Cerebellar cortex (tissue), 1 donor: ENCODE measurements around the gene WDR53.
"Not testable (repeated sequence)": the region's sequence is repeated elsewhere in the genome, so short reads cannot be mapped to it uniquely, and the experiment has no call there.

ENCODE experiments used
- DNase-seq: peaks from one replicate; pipeline ENCODE4 v3.0.0-alpha.2; 2015; ENCODE audit warnings: low spot score

WDR53 gene

GRCh38 chr3:196568246-196569002 is at the start of gene WDR53, which contains the start of gene FBXO45:
Gene WDR53 (minus strand): TSS chr3:196568554. CDS start chr3:196561475, 7,079 bp downstream.
Gene FBXO45 (plus strand): TSS chr3:196568660. CDS start chr3:196568985, 325 bp downstream.
- peak; percentile 94 for DNase-seq

GRCh38 chr3:196617256-196617655 is 48.9 kb upstream of the WDR53 start:
- DNase-seq = no peak

- not testable (repeated sequence) for DNase-seq
These were observed 46.9 kb upstream of the WDR53 start for GRCh38 chr3:196615234-196615633.

GRCh38 chr3:196611761-196612483 is 43.6 kb upstream of the WDR53 start:
- DNase-seq = peak; percentile 49

GRCh38 chr3:196609805-196610515 is 41.6 kb upstream of the WDR53 start:
- no peak for DNase-seq

- peak; percentile 75 for DNase-seq
These were observed 41.0 kb upstream of the WDR53 start for GRCh38 chr3:196609343-196609775.

- no peak for DNase-seq
These were observed 40.3 kb upstream of the WDR53 start for GRCh38 chr3:196608693-196609092.

- no peak for DNase-seq
These were observed 36.2 kb upstream of the WDR53 start for GRCh38 chr3:196604548-196604947.

GRCh38 chr3:196603683-196604082 is 35.3 kb upstream of the WDR53 start:
- DNase-seq = no peak

GRCh38 chr3:196602673-196603072 is 34.3 kb upstream of the WDR53 start:
- no peak for DNase-seq

GRCh38 chr3:196600359-196600758 is 32.0 kb upstream of the WDR53 start:
- no peak for DNase-seq

GRCh38 chr3:196599734-196600128 is 31.4 kb upstream of the WDR53 start:
- no peak for DNase-seq

GRCh38 chr3:196597971-196598733 is 29.8 kb upstream of the WDR53 start:
- not testable (repeated sequence) for DNase-seq

GRCh38 chr3:196596355-196596754 is 28.0 kb upstream of the WDR53 start:
- no peak for DNase-seq

- no peak for DNase-seq
These were observed 21.9 kb upstream of the WDR53 start for GRCh38 chr3:196590279-196590678.

GRCh38 chr3:196585044-196585757 is 16.8 kb upstream of the WDR53 start:
- no peak for DNase-seq

GRCh38 chr3:196572389-196572788 is 4.0 kb upstream of the WDR53 start:
- DNase-seq = no peak

GRCh38 chr3:196570332-196570731 is 2.0 kb upstream of the WDR53 start:
- DNase-seq = not testable (repeated sequence)

- DNase-seq = peak; percentile 34
These were observed 706 bp upstream of the WDR53 start for GRCh38 chr3:196569003-196569516.

GRCh38 chr3:196563721-196564225 is 4.6 kb downstream of the WDR53 start:
- no peak for DNase-seq

- no peak for DNase-seq
These were observed 8.5 kb downstream of the WDR53 start for GRCh38 chr3:196559826-196560225.
